ENCODE results near the gene FGR.
A peak's percentile ranks its signal among the peaks of the same experiment; 100 is the strongest.

FGR gene

GRCh38 chr1:27661412-27662075 is 26.6 kb upstream of the FGR start:
- DNase-seq (ENCODE audit: insufficient read length, low spot score) (no peak), FAIRE-seq (no peak)
- TF ChIP-seq TAF1 (IDR thresholded peaks at IDR 0.05; ENCODE audit: low read depth, low read length) (no peak), PAX5 (IDR thresholded peaks at IDR 0.05; ENCODE audit: insufficient read depth, low read length, severe bottlenecking) (no peak), POU2F2 (IDR thresholded peaks at IDR 0.05; ENCODE audit: low read depth, low read length) (no peak), SPI1 (IDR thresholded peaks at IDR 0.05; ENCODE audit: low read depth, low read length) (no peak), POLR2AphosphoS5 (IDR thresholded peaks at IDR 0.05; ENCODE audit: low read depth, low read length) (no peak), POLR2A (IDR thresholded peaks at IDR 0.05; ENCODE audit: low read depth, low read length) (no peak)

DNA sequence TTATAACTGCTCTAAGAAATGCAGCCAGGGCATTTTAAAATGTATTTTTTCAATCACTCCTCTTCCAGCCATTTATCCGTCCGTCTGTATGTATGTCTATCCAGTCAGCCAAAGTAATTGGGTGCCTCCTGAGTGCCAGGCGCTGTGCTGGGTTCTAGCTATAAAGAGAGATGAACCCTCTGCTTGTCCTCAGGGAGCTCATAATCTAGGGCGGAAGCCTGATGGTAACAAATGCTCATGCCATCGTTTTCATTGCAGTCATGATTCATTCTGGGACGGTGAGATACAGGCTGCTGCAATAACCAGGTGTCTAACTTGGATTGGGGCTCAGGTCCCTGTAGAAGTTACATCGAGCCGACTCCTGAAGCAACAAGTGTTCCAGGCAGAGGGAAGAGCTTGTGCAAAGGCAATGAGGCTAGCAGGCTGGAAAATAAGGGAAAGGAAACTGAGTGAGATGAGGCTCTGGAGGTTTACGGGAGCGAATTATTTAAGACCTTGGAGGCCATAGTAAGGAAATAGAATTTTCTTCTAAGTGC is 25.4 kb upstream of the FGR start:
- DNase-seq (ENCODE audit: insufficient read length, low spot score) (no peak), FAIRE-seq (no peak)
- TF ChIP-seq POU2F2 (IDR thresholded peaks at IDR 0.05; ENCODE audit: low read depth, low read length): no peak
- TF ChIP-seq SPI1 (IDR thresholded peaks at IDR 0.05; ENCODE audit: low read depth, low read length): no peak
- TF ChIP-seq TAF1 (IDR thresholded peaks at IDR 0.05; ENCODE audit: low read depth, low read length): no peak
- no peak for TF ChIP-seq PAX5 (IDR thresholded peaks at IDR 0.05; ENCODE audit: insufficient read depth, low read length, severe bottlenecking)
- no peak for TF ChIP-seq POLR2A (IDR thresholded peaks at IDR 0.05; ENCODE audit: low read depth, low read length)

GRCh38 chr1:27659497-27660299 is 24.7 kb upstream of the FGR start:
- peak; percentile 63 for DNase-seq (ENCODE audit: insufficient read length, low spot score)
- peak; percentile 98 for FAIRE-seq
- TF ChIP-seq POLR2AphosphoS5 (IDR thresholded peaks at IDR 0.05; ENCODE audit: low read depth, low read length) (peak; percentile 80), TAF1 (IDR thresholded peaks at IDR 0.05; ENCODE audit: low read depth, low read length) (no peak; the same call in 1 of the 2 replicates), POLR2A (IDR thresholded peaks at IDR 0.05; ENCODE audit: low read depth, low read length) (peak; percentile 82), PAX5 (IDR thresholded peaks at IDR 0.05; ENCODE audit: insufficient read depth, low read length, severe bottlenecking) (peak; percentile 81), SPI1 (IDR thresholded peaks at IDR 0.05; ENCODE audit: low read depth, low read length) (peak; percentile 31; the same call in 1 of the 2 replicates), POU2F2 (IDR thresholded peaks at IDR 0.05; ENCODE audit: low read depth, low read length) (no peak; the same call in 1 of the 2 replicates)

DNA sequence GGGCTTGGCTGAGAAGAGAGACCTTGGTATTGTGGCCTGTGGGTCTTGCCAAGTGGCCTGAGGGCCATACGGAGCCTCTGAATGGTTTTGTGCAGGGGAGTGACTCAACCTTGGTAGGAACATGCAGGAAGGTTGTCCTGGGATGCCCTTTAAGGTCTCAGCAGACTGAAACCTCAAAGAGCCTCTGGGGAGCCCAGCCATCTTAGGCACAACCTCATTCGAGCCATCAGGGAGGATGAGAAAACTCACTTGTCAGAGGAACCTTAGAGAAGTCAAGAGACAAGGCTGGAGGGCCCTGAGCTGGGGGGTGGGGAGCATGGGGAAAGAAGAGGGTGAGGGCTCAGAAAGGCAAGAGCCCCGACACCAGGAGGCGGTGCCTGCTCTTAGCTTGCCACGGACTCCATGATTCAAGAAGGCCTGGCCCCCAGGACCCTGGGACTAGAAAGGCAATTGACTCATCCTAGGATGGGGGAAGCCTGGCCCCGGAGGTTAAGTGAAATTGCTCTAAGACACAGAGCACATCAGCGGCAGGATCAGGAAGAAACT is 24.0 kb upstream of the FGR start:
- DNase-seq (ENCODE audit: insufficient read length, low spot score): no peak
- no peak for FAIRE-seq

GRCh38 chr1:27656157-27656893 is 21.3 kb upstream of the FGR start:
- DNase-seq (ENCODE audit: insufficient read length, low spot score): no peak
- TF ChIP-seq TAF1 (IDR thresholded peaks at IDR 0.05; ENCODE audit: low read depth, low read length) (no peak), SPI1 (IDR thresholded peaks at IDR 0.05; ENCODE audit: low read depth, low read length) (peak; percentile 28; the same call in 1 of the 2 replicates)
- FAIRE-seq: peak; percentile 90

More for the DNA sequence above, 24.0 kb upstream of the FGR start:
- TF ChIP-seq POLR2A (IDR thresholded peaks at IDR 0.05; ENCODE audit: low read depth, low read length) (no peak), POLR2AphosphoS5 (IDR thresholded peaks at IDR 0.05; ENCODE audit: low read depth, low read length) (0 out of 2 replicates have a peak, but pooled peaks have one; percentile 36), TAF1 (IDR thresholded peaks at IDR 0.05; ENCODE audit: low read depth, low read length) (no peak), POU2F2 (IDR thresholded peaks at IDR 0.05; ENCODE audit: low read depth, low read length) (no peak), SPI1 (IDR thresholded peaks at IDR 0.05; ENCODE audit: low read depth, low read length) (no peak), PAX5 (IDR thresholded peaks at IDR 0.05; ENCODE audit: insufficient read depth, low read length, severe bottlenecking) (no peak)

- TF ChIP-seq POLR2A (IDR thresholded peaks at IDR 0.05; ENCODE audit: low read depth, low read length) (no peak), PAX5 (IDR thresholded peaks at IDR 0.05; ENCODE audit: insufficient read depth, low read length, severe bottlenecking) (no peak), POLR2AphosphoS5 (IDR thresholded peaks at IDR 0.05; ENCODE audit: low read depth, low read length) (no peak), POU2F2 (IDR thresholded peaks at IDR 0.05; ENCODE audit: low read depth, low read length) (no peak), SPI1 (IDR thresholded peaks at IDR 0.05; ENCODE audit: low read depth, low read length) (no peak), TAF1 (IDR thresholded peaks at IDR 0.05; ENCODE audit: low read depth, low read length) (no peak)
- DNase-seq (ENCODE audit: insufficient read length, low spot score): no peak
- FAIRE-seq: peak; percentile 28
Measured at GRCh38 chr1:27655151-27655937, 20.4 kb upstream of the FGR start.

GRCh38 chr1:27652111-27652864 is 17.3 kb upstream of the FGR start:
- no peak for DNase-seq (ENCODE audit: insufficient read length, low spot score)
- peak; percentile 81 for FAIRE-seq
- no peak for TF ChIP-seq TAF1 (IDR thresholded peaks at IDR 0.05; ENCODE audit: low read depth, low read length)
- TF ChIP-seq SPI1 (IDR thresholded peaks at IDR 0.05; ENCODE audit: low read depth, low read length): 0 out of 2 replicates have a peak, but pooled peaks have one; percentile 29
